K562 (cell line): Measurements from ENCODE around the gene PNPLA8. TPM values are rescaled to one million over a fixed set of nuclear protein-coding genes. Genes with fewer than 3 reads are reported as not detected.

Experiments
- ATAC-seq: fragments of 200-7000 bp; cut with Tn5 transposase; 3 replicates; pipeline ENCODE4 v1.9.1; 2020; ENCODE audit warnings: moderate library complexity
- BruUV-seq: library from RNA; stranded (reverse); fragments of 400-500 nt; replicated peaks from 2 replicates; lab custom pipeline; 2021; lab: Mats Ljungman, UMichigan
- CTCF ChIA-PET: fragments of 300-600 bp; formaldehyde crosslinking; extraction: SDS; loops from one replicate; lab custom pipeline; 2021; ENCODE audit warnings: low intra/inter-chr PET ratio; lab: Yijun Ruan, JAX
- POLR2A ChIA-PET: fragments of 300-600, 350-650 bp; sonication (Branson Sonifier 250); formaldehyde crosslinking; extraction: SDS; loops from one replicate; lab custom pipeline; 2021; ENCODE audit warnings: antibody characterized with exemption, inconsistent platforms; lab: Yijun Ruan, JAX
- DNase-seq, 4 experiments: peaks; one replicate each; pipeline versions ENCODE4 v3.0.0 to v3.0.0-alpha.2; 2011 to 2018; ENCODE audit warnings: low spot score in 3 of 4, mixed read lengths in 3 of 4; ENCODE audit errors: extremely low read depth in 1 of 4
- FAIRE-seq: peaks from 2 replicates; lab custom pipeline; 2011; peaks lifted over from hg19 to GRCh38; lab: Jason Lieb, UNC
- H2AFZ ChIP-seq: 2 replicates; pipeline ENCODE4 v1.6.0; 2011; ENCODE audit warnings: low read depth, low read length, control low read depth, inconsistent platforms
- H3K27ac ChIP-seq: fragments of 200-600 bp; 3 replicates; pipeline ENCODE4 v1.8.0; 2011; ENCODE audit warnings: low read depth, mild to moderate bottlenecking, control low read depth, inconsistent platforms, low read length, moderate library complexity, mixed read lengths; ENCODE audit errors: extremely low read depth
- H3K27me3 ChIP-seq, 2 experiments: fragments of 300-600 bp in 1 of 2; 2 replicates in 1 of 2; 3 replicates in 1 of 2; pipeline versions ENCODE4 v1.6.0 to v1.8.0; 2011; ENCODE audit warnings: inconsistent platforms in 2 of 2, low read length in 2 of 2, mild to moderate bottlenecking in 1 of 2, mixed read lengths in 1 of 2, moderate library complexity in 1 of 2; ENCODE audit not compliant: control insufficient read depth in 2 of 2, insufficient read depth in 2 of 2
- H3K36me3 ChIP-seq: fragments of 300-600 bp; 3 replicates; pipeline ENCODE4 v1.8.0; 2011; ENCODE audit warnings: mild to moderate bottlenecking, low read length, inconsistent platforms; ENCODE audit not compliant: control insufficient read depth, insufficient read depth
- H3K4me1 ChIP-seq, 2 experiments: fragments of 200-600 bp in 1 of 2; replicated peaks in 1 of 2; 2 replicates in 1 of 2; 3 replicates in 1 of 2; pipeline versions ENCODE4 v1.5.1 to v1.8.0; 2011; ENCODE audit warnings: inconsistent platforms in 2 of 2, low read length in 2 of 2, mild to moderate bottlenecking in 1 of 2, mixed read lengths in 1 of 2, moderate library complexity in 1 of 2; ENCODE audit not compliant: control insufficient read depth in 2 of 2, insufficient read depth in 2 of 2
- H3K4me2 ChIP-seq: 2 replicates; pipeline ENCODE4 v1.6.1; 2011; ENCODE audit warnings: low read length, control low read depth, inconsistent platforms, mixed read lengths; ENCODE audit not compliant: insufficient read depth
- H3K4me3 ChIP-seq: fragments of 200-600 bp; sonication (generic), shearing (Covaris generic); 2 replicates; pipeline ENCODE4 v1.5.1; 2016; ENCODE audit warnings: control low read depth, inconsistent platforms
- H3K79me2 ChIP-seq: fragments of 200-600 bp; 3 replicates; pipeline ENCODE4 v1.8.0; 2011; ENCODE audit warnings: low read length, inconsistent platforms; ENCODE audit not compliant: control insufficient read depth, insufficient read depth
- H3K9ac ChIP-seq, 2 experiments: 2 replicates each; pipeline versions ENCODE4 v1.6.0 to v1.6.1; 2011; ENCODE audit warnings: low read depth in 2 of 2, low read length in 2 of 2, control low read depth in 1 of 2, inconsistent platforms in 1 of 2, mild to moderate bottlenecking in 1 of 2, mixed read lengths in 1 of 2; ENCODE audit not compliant: insufficient read depth in 1 of 2
- H3K9me1 ChIP-seq: one replicate; pipeline ENCODE4 v1.6.0; 2011; ENCODE audit warnings: inconsistent platforms, mild to moderate bottlenecking, low read length, moderate library complexity; ENCODE audit not compliant: control insufficient read depth, insufficient read depth
- H3K9me3 ChIP-seq: replicated peaks from 2 replicates; pipeline ENCODE4 v1.5.1; 2011; ENCODE audit warnings: low read depth, low read length, inconsistent platforms; ENCODE audit not compliant: control insufficient read depth, insufficient read depth
- H4K20me1 ChIP-seq: replicated peaks from 2 replicates; pipeline ENCODE4 v1.6.1; 2011; ENCODE audit warnings: low read length, inconsistent platforms, mixed read lengths; ENCODE audit not compliant: control insufficient read depth, insufficient read depth
- CAMTA2 ChIP-seq: fragments of 250-450 bp; sonication (Bioruptor Pico); conservative IDR thresholded peaks from 2 replicates; pipeline ENCODE4 v1.5.1; 2022
- CEBPB ChIP-seq: fragments of 450-650 bp; IDR thresholded peaks from 2 replicates; pipeline ENCODE4 v1.6.1; 2016; ENCODE audit warnings: missing genetic modification characterization, missing compliant biosample characterization
- MCM7 ChIP-seq, 2 experiments: fragments of 450-650 bp; IDR thresholded peaks; 2 replicates each; pipeline ENCODE4 v1.6.1; 2016 to 2018
- POLR2A ChIP-seq: fragments of 450-650 bp; conservative IDR thresholded peaks from 2 replicates; pipeline ENCODE4 v1.6.1; 2016
- PRMT5 ChIP-seq: sonication (generic); formaldehyde crosslinking; IDR thresholded peaks from 2 replicates; pipeline ENCODE4 v1.5.0; 2020; ENCODE audit warnings: missing genetic modification reagents
- RAD21 ChIP-seq, 2 experiments: fragments of 250-450 bp in 1 of 2; fragments of 450-650 bp in 1 of 2; sonication (Bioruptor Pico) in 1 of 2; formaldehyde crosslinking in 1 of 2; IDR thresholded peaks in 1 of 2; conservative IDR thresholded peaks in 1 of 2; 2 replicates each; pipeline versions ENCODE4 v1.4.0 to v1.8.0; 2020 to 2022; ENCODE audit warnings: mild to moderate bottlenecking in 2 of 2, moderate library complexity in 1 of 2
- SNIP1 ChIP-seq: fragments of 450-650 bp; IDR thresholded peaks from 2 replicates; pipeline ENCODE4 v1.7.1; 2017; ENCODE audit warnings: low read depth, mild to moderate bottlenecking
- SOX6 ChIP-seq: fragments of 450-650 bp; IDR thresholded peaks from 2 replicates; pipeline ENCODE4 v1.6.1; 2014; ENCODE audit warnings: mild to moderate bottlenecking
- TSHZ1 ChIP-seq: fragments of 250-450 bp; sonication (Bioruptor Pico); IDR thresholded peaks from 2 replicates; pipeline ENCODE4 v1.4.0; 2020; ENCODE audit warnings: mild to moderate bottlenecking, moderate library complexity
- ZNF224 ChIP-seq: sonication (generic); formaldehyde crosslinking; IDR thresholded peaks from 2 replicates; pipeline ENCODE4 v1.8.0; 2022; ENCODE audit warnings: mild to moderate bottlenecking, missing genetic modification reagents
- ZNF707 ChIP-seq: fragments of 250-450 bp; sonication (Bioruptor Pico); conservative IDR thresholded peaks from 2 replicates; pipeline ENCODE4 v1.8.0; 2022; ENCODE audit warnings: inconsistent platforms, mild to moderate bottlenecking, moderate library complexity
- WGBS: fragments of 100-300 bp; shearing (Covaris generic); methylation state at CpG from one replicate; pipeline ENCODE4 v1.1.6; 2016; ENCODE audit warnings: low coverage, mixed read lengths; ENCODE audit not compliant: insufficient coverage; ENCODE audit errors: missing lambda C conversion rate; 5-methylcytosine and 5-hydroxymethylcytosine counted together
- in situ Hi-C: fragments of 300-500 bp; cut with MboI; formaldehyde crosslinking; loops from 4 replicates; pipeline ENCODE4 v1.15.0; 2018; ENCODE audit warnings: inconsistent platforms, mixed read lengths
- intact Hi-C: fragments of 100-400 bp; cut with micrococcal nuclease; formaldehyde crosslinking; loops from 2 replicates; pipeline ENCODE4 v1.14.2; 2022
- polyA plus RNA-seq, 8 experiments: library from polyadenylated mRNA; depleted of rRNA in 4 of 8; stranded (reverse) in 5 of 8; unstranded in 3 of 8; fragments of >200 nt; fragmentation: Nextera tagmentation in 2 of 8; fragmentation: Illumina TruSeq in 1 of 8; extraction: Ambion mirVana in 2 of 8; extraction: Trizol in 1 of 8; gene quantifications; 2 replicates each; pipeline versions ENCODE4 v1.2.1 to v1.2.3, GENCODE V29; 2011 to 2014; ENCODE audit warnings: inconsistent platforms in 1 of 8, missing spikeins in 1 of 8
- total RNA-seq, 7 experiments: library from RNA; depleted of rRNA in 6 of 7; stranded (reverse); fragments of >200 nt in 6 of 7; fragmentation: Illumina TruSeq in 2 of 7; extraction: Trizol in 2 of 7; gene quantifications; 2 replicates each; pipeline versions ENCODE4 v1.2.1 to v1.2.3, GENCODE V29; 2011 to 2021; ENCODE audit warnings: low replicate concordance in 1 of 7

PNPLA8 gene
- total and polyA plus RNA-seq, 9 of the 15 experiments (the other 6 are each of a cell fraction or from before 2014, with no cell fraction given) = 12.8 to 27.6 (median 16.3) TPM

GRCh38 chr7:108468246-108468645, 57.7 kb downstream of the PNPLA8 start:
- Histone ChIP-seq H3K79me2 (no peaks in the 10 kb centered on the region), H3K36me3 (no peaks in the 10 kb centered on the region), H3K9me3 (no peaks in the 10 kb centered on the region), H2AFZ (no peak overlapping the region), H3K9ac (no peak overlapping the region), H4K20me1 (no peaks in the 10 kb centered on the region), H3K27ac (no peak overlapping the region), H3K27me3 (peaks cover 0 to 7% of the 10 kb centered on the region in 2 experiments; a peak in 3 of 5 replicates), H3K4me3 (no peak overlapping the region), H3K4me2 (no peak overlapping the region), H3K4me1 (0 out of 5 replicates have a peak, but pooled peaks cover 0 to 3% of the 10 kb centered on the region in 2 experiments), H3K9me1 (no peaks in the 10 kb centered on the region)
- 6% methylated on average over 4 of the region's 4 CpGs for WGBS
- in situ Hi-C loops (no loop called here), intact Hi-C loops (no loop called here)
- POLR2A ChIA-PET = interaction anchor here (0.6 to 1.4 kb wide), 8 partner anchors 8 to 56 kb away, joined by 3 to 5 read pairs (median 3); no protein-coding TSS in a partner anchor
- peak; percentile 42 for ATAC-seq
- no TSS peak for BruUV-seq
- CTCF ChIA-PET = interaction anchor here (0.7 kb wide), 1 partner anchor 142 kb away, joined by 3 read pairs; no protein-coding TSS in a partner anchor
- no peak for TF ChIP-seq TSHZ1 (CRISPR knock-in tag)
- TF ChIP-seq SNIP1 = no peak
- no peak for TF ChIP-seq RAD21 (CRISPR knock-in tag; conservative IDR thresholded peaks at IDR 0.05 in 1 of 2, IDR thresholded peaks at IDR 0.05 in 1 of 2)
- no peak for TF ChIP-seq PRMT5
- no peak for TF ChIP-seq MCM7 (IDR thresholded peaks at IDR 0.05)
- TF ChIP-seq CAMTA2 (CRISPR knock-in tag) = no peak
- no peak for TF ChIP-seq POLR2A
- no peak for TF ChIP-seq ZNF707 (CRISPR knock-in tag)
- peak; percentile 32; the same call in 1 of the 2 replicates for TF ChIP-seq CEBPB
- no peak for TF ChIP-seq ZNF224 (CRISPR knock-in tag)
- 0 out of 2 replicates have a peak, but pooled peaks have one; percentile 36 for TF ChIP-seq SOX6
- no peak for DNase-seq
- no peak for FAIRE-seq
